Calu3 (cell line): ENCODE results near the gene PCLO. TPM values are rescaled to one million over a fixed set of nuclear protein-coding genes. Genes with fewer than 3 reads are reported as not detected.

ENCODE experiments used
- BruUV-seq: library from RNA; stranded (reverse); fragments of 400-500 nt; replicated peaks from 2 replicates; lab custom pipeline; 2021; lab: Mats Ljungman, UMichigan
- CTCF ChIA-PET: fragments of 300-600 bp; sonication (Branson Sonifier 250); formaldehyde crosslinking; loops from one replicate; lab custom pipeline; 2022; ENCODE audit warnings: antibody characterized with exemption; lab: Charles Lee
- DNase-seq: peaks from one replicate; pipeline ENCODE4 v3.0.0; 2022
- H3K27ac Mint-ChIP-seq: one replicate; pipeline ENCODE4 v1.8.0; 2022; ENCODE audit warnings: mixed read lengths; ENCODE audit not compliant: unreplicated experiment
- H3K27me3 Mint-ChIP-seq: one replicate; pipeline ENCODE4 v1.8.0; 2022; ENCODE audit warnings: mixed read lengths; ENCODE audit not compliant: unreplicated experiment
- H3K36me3 Mint-ChIP-seq: one replicate; pipeline ENCODE4 v1.8.0; 2022; ENCODE audit warnings: mild to moderate bottlenecking, moderate library complexity, mixed read lengths; ENCODE audit not compliant: insufficient read depth, unreplicated experiment
- H3K4me1 Mint-ChIP-seq: one replicate; pipeline ENCODE4 v1.8.0; 2022; ENCODE audit warnings: mild to moderate bottlenecking, low read depth, mixed read lengths; ENCODE audit not compliant: unreplicated experiment
- H3K4me3 Mint-ChIP-seq: one replicate; pipeline ENCODE4 v1.8.0; 2022; ENCODE audit warnings: mild to moderate bottlenecking, low read depth, moderate library complexity, mixed read lengths; ENCODE audit not compliant: unreplicated experiment
- H3K9me3 Mint-ChIP-seq: one replicate; pipeline ENCODE4 v1.8.0; 2022; ENCODE audit warnings: low read depth, mixed read lengths; ENCODE audit not compliant: unreplicated experiment
- CTCF ChIP-seq: fragments of 200-600 bp; IDR thresholded peaks from one replicate; pipeline ENCODE4 v1.8.0; 2022; ENCODE audit warnings: antibody characterized with exemption; ENCODE audit not compliant: unreplicated experiment
- intact Hi-C: fragments of 100-400 bp; cut with micrococcal nuclease; formaldehyde crosslinking; loops from one replicate; pipeline ENCODE4 v1.10.0; 2022; ENCODE audit not compliant: unreplicated experiment
- total RNA-seq: library from RNA; stranded (reverse); gene quantifications from 2 replicates; pipeline ENCODE4 v1.2.3, GENCODE V29; 2022

The PCLO gene
- total RNA-seq, 1 experiment from 2014 or later: 9.1 TPM

GRCh38 chr7:82736633-82737032, 426.1 kb downstream of the PCLO start:
- no peak for DNase-seq
- H3K9me3 Mint-ChIP-seq: no peaks in the 10 kb centered on the region
- no peak for TF ChIP-seq CTCF
- no peaks in the 10 kb centered on the region for H3K27me3 Mint-ChIP-seq
- CTCF ChIA-PET: no interaction called here
- no peaks in the 10 kb centered on the region for H3K4me1 Mint-ChIP-seq
- H3K27ac Mint-ChIP-seq: no peak overlapping the region
- no peaks in the 10 kb centered on the region for H3K36me3 Mint-ChIP-seq
- BruUV-seq: no TSS peak
- H3K4me3 Mint-ChIP-seq: no peak overlapping the region
- intact Hi-C loops: no loop called here

GRCh38 chr7:82732677-82733076, 430.0 kb downstream of the PCLO start:
- no peak for DNase-seq
- intact Hi-C loops: no loop called here
- H3K36me3 Mint-ChIP-seq: no peaks in the 10 kb centered on the region
- no peaks in the 10 kb centered on the region for H3K27me3 Mint-ChIP-seq
- no peak overlapping the region for H3K4me3 Mint-ChIP-seq
- no peak overlapping the region for H3K27ac Mint-ChIP-seq
- CTCF ChIA-PET: no interaction called here
- H3K9me3 Mint-ChIP-seq: no peaks in the 10 kb centered on the region
- H3K4me1 Mint-ChIP-seq: no peaks in the 10 kb centered on the region
- no peak for TF ChIP-seq CTCF
- BruUV-seq: no TSS peak

- H3K27me3 Mint-ChIP-seq: no peaks in the 10 kb centered on the region
- no peaks in the 10 kb centered on the region for H3K9me3 Mint-ChIP-seq
- TF ChIP-seq CTCF: peak; percentile 33
- H3K4me1 Mint-ChIP-seq: no peaks in the 10 kb centered on the region
- no peak overlapping the region for H3K27ac Mint-ChIP-seq
- no peaks in the 10 kb centered on the region for H3K36me3 Mint-ChIP-seq
- CTCF ChIA-PET: no interaction called here
- no peak overlapping the region for H3K4me3 Mint-ChIP-seq
- intact Hi-C loops: loop anchor here (1.0 to 5.0 kb wide), 4 partner anchors 122 to 1227 kb away; no protein-coding TSS in a partner anchor
- peak; percentile 35 for DNase-seq
- no TSS peak for BruUV-seq
These were observed 433.3 kb downstream of the PCLO start for GRCh38 chr7:82729172-82730030.

GRCh38 chr7:82726038-82726800, 436.5 kb downstream of the PCLO start:
- H3K27ac Mint-ChIP-seq: no peak overlapping the region
- DNase-seq: no peak
- H3K27me3 Mint-ChIP-seq: no peaks in the 10 kb centered on the region
- H3K9me3 Mint-ChIP-seq: no peaks in the 10 kb centered on the region
- CTCF ChIA-PET: no interaction called here
- no peak for TF ChIP-seq CTCF
- peaks cover 14% of the 10 kb centered on the region for H3K4me1 Mint-ChIP-seq
- no TSS peak for BruUV-seq
- no peaks in the 10 kb centered on the region for H3K36me3 Mint-ChIP-seq
- intact Hi-C loops: loop anchor here (2.0 to 5.0 kb wide), 4 partner anchors 101 to 1224 kb away; no protein-coding TSS in a partner anchor
- no peak overlapping the region for H3K4me3 Mint-ChIP-seq
